CD4-positive, alpha-beta T cell treated with Interleukin-15 for 1 hour (primary cell): ENCODE results near the gene WDR55.
A peak's percentile ranks its signal among the peaks of the same experiment; 100 is the strongest.
"Not testable (repeated sequence)": the region's sequence is repeated elsewhere in the genome, so short reads cannot be mapped to it uniquely, and the experiment has no call there.

Experiments used
- DNase-seq: peaks from one replicate; pipeline ENCODE4 v3.0.0-alpha.2; 2020

WDR55 gene

GRCh38 chr5:140664359-140665119, at the start of gene WDR55:
Gene WDR55 (plus strand): TSS chr5:140664904. CDS start chr5:140664913, 9 bp downstream.
- peak; percentile 96 for DNase-seq

- DNase-seq: no peak
Observed at GRCh38 chr5:140622301-140622700, 42.4 kb upstream of the WDR55 start.

GRCh38 chr5:140623061-140623460, 41.6 kb upstream of the WDR55 start:
- DNase-seq: not testable (repeated sequence)

GRCh38 chr5:140624886-140625285, 39.8 kb upstream of the WDR55 start:
- not testable (repeated sequence) for DNase-seq

- DNase-seq: no peak
Observed at GRCh38 chr5:140627972-140628371, 36.7 kb upstream of the WDR55 start.

- DNase-seq: no peak
Observed at GRCh38 chr5:140628711-140629110, 36.0 kb upstream of the WDR55 start.

GRCh38 chr5:140630292-140631035, 34.2 kb upstream of the WDR55 start:
- no peak for DNase-seq

GRCh38 chr5:140631036-140631417, 33.7 kb upstream of the WDR55 start:
- DNase-seq: peak; percentile 37

- peak; percentile 28 for DNase-seq
Observed at GRCh38 chr5:140631831-140632365, 32.8 kb upstream of the WDR55 start.

GRCh38 chr5:140632366-140633020, 32.2 kb upstream of the WDR55 start:
- peak; percentile 58 for DNase-seq

GRCh38 chr5:140633021-140633471, 31.7 kb upstream of the WDR55 start, which contains the start of gene CD14:
Gene CD14 (minus strand): TSS chr5:140633175. CDS start chr5:140633071, 104 bp downstream.
- peak; percentile 65 for DNase-seq

- DNase-seq: no peak
Observed at GRCh38 chr5:140633501-140633900, 31.2 kb upstream of the WDR55 start.

- DNase-seq: no peak
Observed at GRCh38 chr5:140634103-140634502, 30.6 kb upstream of the WDR55 start.

- DNase-seq: no peak
Observed at GRCh38 chr5:140635291-140636257, 29.1 kb upstream of the WDR55 start.

- DNase-seq: no peak
Observed at GRCh38 chr5:140637371-140638100, 27.2 kb upstream of the WDR55 start.

GRCh38 chr5:140638898-140639147, 25.9 kb upstream of the WDR55 start:
- not testable (repeated sequence) for DNase-seq

- DNase-seq: peak; percentile 97
Observed at GRCh38 chr5:140639148-140639981, 25.3 kb upstream of the WDR55 start, which contains the start of gene TMCO6. Gene TMCO6 (plus strand): TSS chr5:140639451. CDS start chr5:140639528, 77 bp downstream.

- no peak for DNase-seq
Observed at GRCh38 chr5:140641716-140642115, 23.0 kb upstream of the WDR55 start.

GRCh38 chr5:140642718-140643117, 22.0 kb upstream of the WDR55 start:
- DNase-seq: no peak

GRCh38 chr5:140647042-140647419, 17.7 kb upstream of the WDR55 start:
- DNase-seq: no peak
